ENCODE measurements around the gene SLC34A1.
A peak's percentile ranks its signal among the peaks of the same experiment; 100 is the strongest.

Gene SLC34A1

DNA sequence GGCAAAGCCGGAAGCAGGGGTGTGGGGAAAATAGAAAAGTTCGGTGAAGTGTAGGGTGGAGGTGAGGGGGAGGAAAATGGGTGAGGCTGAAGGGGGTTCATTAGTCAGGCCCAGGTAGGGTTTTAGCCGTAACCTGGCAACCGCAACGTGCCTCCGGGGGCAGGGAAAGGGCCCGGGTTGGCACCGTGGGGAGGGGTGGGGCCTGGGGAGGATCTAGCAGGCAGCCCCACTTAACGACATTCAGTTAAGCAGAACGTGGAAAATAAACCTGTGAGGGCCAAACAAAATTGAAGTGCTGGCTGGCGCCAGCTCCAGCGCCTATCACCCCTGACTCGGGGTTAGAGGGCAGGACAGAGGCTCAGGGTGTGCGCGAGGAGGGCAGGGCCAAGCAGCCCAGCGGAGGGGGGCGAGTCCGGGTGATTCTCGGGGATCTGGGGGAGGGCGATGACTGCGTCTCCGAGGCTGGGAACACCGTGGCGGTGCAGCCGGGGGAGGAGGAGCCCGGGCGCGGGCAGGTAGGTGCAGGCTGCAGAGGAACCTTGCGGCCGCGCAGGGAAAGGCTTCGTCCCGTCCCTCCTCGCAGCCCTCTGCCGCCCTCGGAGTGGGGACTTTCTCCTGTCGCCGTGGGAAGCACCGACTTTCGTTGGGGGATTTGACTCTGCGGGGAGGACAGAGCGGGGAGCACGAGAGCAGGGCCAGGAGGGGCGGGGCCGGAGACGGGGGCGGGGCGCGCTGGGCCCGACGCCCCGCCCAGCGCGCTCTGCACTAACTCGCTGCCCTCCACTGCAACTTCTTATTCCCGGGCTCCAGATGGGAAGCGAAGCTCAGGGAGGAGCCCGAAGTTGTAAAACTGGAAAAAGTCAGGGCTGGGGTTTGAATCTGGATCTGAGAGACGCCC, 21.4 kb upstream of the SLC34A1 start (continued):
- TF ChIP-seq, protein P1, sequence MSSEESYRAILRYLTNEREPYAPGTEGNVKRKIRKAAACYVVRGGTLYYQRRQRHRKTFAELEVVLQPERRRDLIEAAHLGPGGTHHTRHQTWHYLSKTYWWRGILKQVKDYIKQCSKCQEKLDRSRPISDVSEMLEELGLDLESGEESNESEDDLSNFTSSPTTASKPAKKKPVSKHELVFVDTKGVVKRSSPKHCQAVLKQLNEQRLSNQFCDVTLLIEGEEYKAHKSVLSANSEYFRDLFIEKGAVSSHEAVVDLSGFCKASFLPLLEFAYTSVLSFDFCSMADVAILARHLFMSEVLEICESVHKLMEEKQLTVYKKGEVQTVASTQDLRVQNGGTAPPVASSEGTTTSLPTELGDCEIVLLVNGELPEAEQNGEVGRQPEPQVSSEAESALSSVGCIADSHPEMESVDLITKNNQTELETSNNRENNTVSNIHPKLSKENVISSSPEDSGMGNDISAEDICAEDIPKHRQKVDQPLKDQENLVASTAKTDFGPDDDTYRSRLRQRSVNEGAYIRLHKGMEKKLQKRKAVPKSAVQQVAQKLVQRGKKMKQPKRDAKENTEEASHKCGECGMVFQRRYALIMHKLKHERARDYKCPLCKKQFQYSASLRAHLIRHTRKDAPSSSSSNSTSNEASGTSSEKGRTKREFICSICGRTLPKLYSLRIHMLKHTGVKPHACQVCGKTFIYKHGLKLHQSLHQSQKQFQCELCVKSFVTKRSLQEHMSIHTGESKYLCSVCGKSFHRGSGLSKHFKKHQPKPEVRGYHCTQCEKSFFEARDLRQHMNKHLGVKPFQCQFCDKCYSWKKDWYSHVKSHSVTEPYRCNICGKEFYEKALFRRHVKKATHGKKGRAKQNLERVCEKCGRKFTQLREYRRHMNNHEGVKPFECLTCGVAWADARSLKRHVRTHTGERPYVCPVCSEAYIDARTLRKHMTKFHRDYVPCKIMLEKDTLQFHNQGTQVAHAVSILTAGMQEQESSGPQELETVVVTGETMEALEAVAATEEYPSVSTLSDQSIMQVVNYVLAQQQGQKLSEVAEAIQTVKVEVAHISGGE (tag by site-specific recombination; conservative IDR thresholded peaks at IDR 0.05; ENCODE audit: low read depth): peak; percentile 86
- TF ChIP-seq ZNF704 (tag by site-specific recombination; IDR thresholded peaks at IDR 0.05) (no peak), YY1 (tag by site-specific recombination; IDR thresholded peaks at IDR 0.05) (no peak), ZNF239 (tag by site-specific recombination; IDR thresholded peaks at IDR 0.05) (no peak), ZNF843 (tag by site-specific recombination; IDR thresholded peaks at IDR 0.05) (no peak), INSM2 (tag by site-specific recombination; IDR thresholded peaks at IDR 0.05) (no peak), ZNF544 (tag by site-specific recombination; IDR thresholded peaks at IDR 0.05) (no peak), ZNF404 (tag by site-specific recombination; IDR thresholded peaks at IDR 0.05) (no peak), ZNF223 (tag by site-specific recombination; IDR thresholded peaks at IDR 0.05) (no peak), TCF7L2 (IDR thresholded peaks at IDR 0.05; ENCODE audit: borderline replicate concordance, low read depth, low read length) (no peak), ZNF114 (tag by site-specific recombination; IDR thresholded peaks at IDR 0.05) (no peak), ZNF600 (tag by site-specific recombination; IDR thresholded peaks at IDR 0.05) (peak; percentile 70), ZNF548 (tag by site-specific recombination; IDR thresholded peaks at IDR 0.05) (no peak), GLI2 (tag by site-specific recombination; IDR thresholded peaks at IDR 0.05; ENCODE audit: borderline replicate concordance, low read depth) (no peak), ZNF777 (tag by site-specific recombination; IDR thresholded peaks at IDR 0.05; ENCODE audit: borderline replicate concordance) (peak; percentile 56; the same call in 1 of the 2 replicates), ZNF175 (tag by site-specific recombination; IDR thresholded peaks at IDR 0.05) (no peak), ZNF133 (tag by site-specific recombination; IDR thresholded peaks at IDR 0.05) (no peak), KLF8 (tag by site-specific recombination; IDR thresholded peaks at IDR 0.05) (no peak), ZBTB7A (tag by site-specific recombination; IDR thresholded peaks at IDR 0.05; ENCODE audit: low read depth) (no peak), ZSCAN16 (tag by site-specific recombination; IDR thresholded peaks at IDR 0.05) (no peak), ZNF768 (tag by site-specific recombination; IDR thresholded peaks at IDR 0.05) (no peak), ZIC2 (tag by site-specific recombination; IDR thresholded peaks at IDR 0.05) (peak; percentile 55), ZEB2 (tag by site-specific recombination; IDR thresholded peaks at IDR 0.05) (peak; percentile 74; the same call in 1 of the 2 replicates)
- TF ChIP-seq, protein P2, sequence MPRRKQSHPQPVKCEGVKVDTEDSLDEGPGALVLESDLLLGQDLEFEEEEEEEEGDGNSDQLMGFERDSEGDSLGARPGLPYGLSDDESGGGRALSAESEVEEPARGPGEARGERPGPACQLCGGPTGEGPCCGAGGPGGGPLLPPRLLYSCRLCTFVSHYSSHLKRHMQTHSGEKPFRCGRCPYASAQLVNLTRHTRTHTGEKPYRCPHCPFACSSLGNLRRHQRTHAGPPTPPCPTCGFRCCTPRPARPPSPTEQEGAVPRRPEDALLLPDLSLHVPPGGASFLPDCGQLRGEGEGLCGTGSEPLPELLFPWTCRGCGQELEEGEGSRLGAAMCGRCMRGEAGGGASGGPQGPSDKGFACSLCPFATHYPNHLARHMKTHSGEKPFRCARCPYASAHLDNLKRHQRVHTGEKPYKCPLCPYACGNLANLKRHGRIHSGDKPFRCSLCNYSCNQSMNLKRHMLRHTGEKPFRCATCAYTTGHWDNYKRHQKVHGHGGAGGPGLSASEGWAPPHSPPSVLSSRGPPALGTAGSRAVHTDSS (tag by site-specific recombination; IDR thresholded peaks at IDR 0.05): no peak
- TF ChIP-seq, protein P3, sequence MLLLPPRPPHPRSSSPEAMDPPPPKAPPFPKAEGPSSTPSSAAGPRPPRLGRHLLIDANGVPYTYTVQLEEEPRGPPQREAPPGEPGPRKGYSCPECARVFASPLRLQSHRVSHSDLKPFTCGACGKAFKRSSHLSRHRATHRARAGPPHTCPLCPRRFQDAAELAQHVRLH (tag by site-specific recombination; IDR thresholded peaks at IDR 0.05): no peak
- TF ChIP-seq, protein P4, sequence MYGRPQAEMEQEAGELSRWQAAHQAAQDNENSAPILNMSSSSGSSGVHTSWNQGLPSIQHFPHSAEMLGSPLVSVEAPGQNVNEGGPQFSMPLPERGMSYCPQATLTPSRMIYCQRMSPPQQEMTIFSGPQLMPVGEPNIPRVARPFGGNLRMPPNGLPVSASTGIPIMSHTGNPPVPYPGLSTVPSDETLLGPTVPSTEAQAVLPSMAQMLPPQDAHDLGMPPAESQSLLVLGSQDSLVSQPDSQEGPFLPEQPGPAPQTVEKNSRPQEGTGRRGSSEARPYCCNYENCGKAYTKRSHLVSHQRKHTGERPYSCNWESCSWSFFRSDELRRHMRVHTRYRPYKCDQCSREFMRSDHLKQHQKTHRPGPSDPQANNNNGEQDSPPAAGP (tag by site-specific recombination; IDR thresholded peaks at IDR 0.05): peak; percentile 67; the same call in 1 of the 2 replicates

All from HEK293 (cell line).